Hepatocyte (in vitro differentiated cells): ENCODE results near the gene PRDM16. TPM values are rescaled to one million over a fixed set of nuclear protein-coding genes. Genes with fewer than 3 reads are reported as not detected.

ENCODE experiments used
- DNase-seq: peaks from one replicate; pipeline ENCODE4 v3.0.0-alpha.2; 2016; ENCODE audit warnings: low spot score
- H2AFZ ChIP-seq: fragments of 200-600 bp; sonication (generic); 2 replicates; pipeline ENCODE4 v1.6.0; 2016; ENCODE audit warnings: antibody characterized with exemption, mild to moderate bottlenecking
- H3K27ac ChIP-seq: fragments of 200-600 bp; sonication (generic); 2 replicates; pipeline ENCODE4 v1.5.1; 2016; ENCODE audit warnings: mild to moderate bottlenecking
- H3K27me3 ChIP-seq: fragments of 200-600 bp; sonication (generic); 2 replicates; pipeline ENCODE4 v1.6.1; 2016
- H3K36me3 ChIP-seq: fragments of 200-600 bp; sonication (generic); replicated peaks from 2 replicates; pipeline ENCODE4 v1.5.1; 2016; ENCODE audit warnings: low read depth; ENCODE audit not compliant: insufficient read depth
- H3K4me1 ChIP-seq: fragments of 200-600 bp; sonication (generic); 2 replicates; pipeline ENCODE4 v1.5.1; 2016; ENCODE audit warnings: mild to moderate bottlenecking, moderate library complexity; ENCODE audit not compliant: insufficient read depth
- H3K4me2 ChIP-seq: fragments of 200-600 bp; sonication (generic); 2 replicates; pipeline ENCODE4 v1.6.0; 2016
- H3K4me3 ChIP-seq: fragments of 200-600 bp; sonication (generic); 2 replicates; pipeline ENCODE4 v1.5.1; 2016; ENCODE audit warnings: mild to moderate bottlenecking
- H3K79me2 ChIP-seq: fragments of 200-600 bp; sonication (generic); 2 replicates; pipeline ENCODE4 v1.6.0; 2017; ENCODE audit warnings: mild to moderate bottlenecking
- H3K9me2 ChIP-seq: fragments of 200-600 bp; sonication (generic); replicated peaks from 2 replicates; pipeline ENCODE4 v1.6.0; 2017; ENCODE audit warnings: mild to moderate bottlenecking; ENCODE audit not compliant: insufficient read depth
- H3K9me3 ChIP-seq: fragments of 200-600 bp; sonication (generic); 2 replicates; pipeline ENCODE4 v1.5.1; 2016; ENCODE audit warnings: low read depth, mild to moderate bottlenecking
- H4K20me1 ChIP-seq: fragments of 200-600 bp; sonication (generic); 2 replicates; pipeline ENCODE4 v1.6.0; 2016; ENCODE audit warnings: mild to moderate bottlenecking; ENCODE audit not compliant: insufficient read depth, poor library complexity, severe bottlenecking
- CTCF ChIP-seq: fragments of 200-600 bp; sonication (generic); IDR thresholded peaks from 2 replicates; pipeline ENCODE4 v1.5.1; 2016; ENCODE audit warnings: antibody characterized with exemption, mild to moderate bottlenecking; ENCODE audit not compliant: poor library complexity
- EZH2 ChIP-seq: fragments of 200-600 bp; sonication (generic); IDR thresholded peaks from 2 replicates; pipeline ENCODE4 v1.6.1; 2016; ENCODE audit warnings: antibody characterized with exemption, mild to moderate bottlenecking, borderline replicate concordance
- EZH2phosphoT487 ChIP-seq: fragments of 200-600 bp; sonication (generic); IDR thresholded peaks from one replicate; pipeline ENCODE4 v1.6.1; 2018; ENCODE audit warnings: antibody characterized with exemption, mild to moderate bottlenecking, low read depth, moderate library complexity; ENCODE audit not compliant: unreplicated experiment, severe bottlenecking
- WGBS: methylation state at CpG from one replicate; pipeline ENCODE4 v1.1.6; 2016; ENCODE audit warnings: low lambda C conversion rate; ENCODE audit errors: missing lambda C conversion rate; 5-methylcytosine and 5-hydroxymethylcytosine counted together
- polyA plus RNA-seq: library from polyadenylated mRNA; unstranded; fragments of >200 nt; fragmentation: Nextera tagmentation; extraction: Ambion mirVana; gene quantifications from 2 replicates; pipeline ENCODE4 v1.2.1, GENCODE V29; 2016
- total RNA-seq: library from RNA; depleted of rRNA; stranded (reverse); fragments of >200 nt; gene quantifications from 2 replicates; pipeline ENCODE4 v1.2.3, GENCODE V29; 2014

Gene PRDM16
- total and polyA plus RNA-seq, 2 experiments from 2014 or later = 8.1 to 9.9 TPM

GRCh38 chr1:3393987-3394920, 325.3 kb downstream of the PRDM16 start:
- peaks cover 21% of the 10 kb centered on the region for H3K27me3 ChIP-seq
- H3K79me2 ChIP-seq = no peaks in the 10 kb centered on the region
- no peak for DNase-seq
- no peaks in the 10 kb centered on the region for H3K9me3 ChIP-seq
- peak overlapping the region; percentile 65 for H3K27ac ChIP-seq
- TF ChIP-seq EZH2phosphoT487 (no peak), CTCF (no peak), EZH2 (peak; percentile 39)
- 56% methylated on average over 17 of the region's 59 CpGs for WGBS
- H3K9me2 ChIP-seq = no peaks in the 10 kb centered on the region
- H3K4me2 ChIP-seq = peak overlapping the region; percentile 93
- peak overlapping the region; percentile 8 for H2AFZ ChIP-seq
- H3K36me3 ChIP-seq = no peaks in the 10 kb centered on the region
- no peak overlapping the region for H3K4me3 ChIP-seq
- H3K4me1 ChIP-seq = peaks cover 27% of the 10 kb centered on the region
- no peaks in the 10 kb centered on the region for H4K20me1 ChIP-seq

DNA sequence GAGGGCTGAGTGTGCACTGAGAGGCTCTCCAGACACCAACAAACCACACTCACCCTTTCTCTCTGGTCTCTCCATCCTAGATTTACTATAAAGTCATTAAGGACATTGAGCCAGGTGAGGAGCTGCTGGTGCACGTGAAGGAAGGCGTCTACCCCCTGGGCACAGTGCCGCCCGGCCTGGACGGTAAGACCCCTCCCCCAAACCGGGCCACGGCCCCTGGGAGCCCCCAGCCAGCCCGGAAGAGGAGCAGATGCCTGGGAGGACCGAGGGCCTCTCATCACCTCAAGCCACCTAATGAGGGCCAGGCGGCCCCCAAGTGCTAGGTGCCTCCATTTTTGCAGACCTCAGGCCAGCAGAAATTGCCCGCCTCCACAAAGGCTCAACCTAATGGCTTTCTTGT, 327.4 kb downstream of the PRDM16 start:
- Histone ChIP-seq H3K27me3 (peaks cover 16% of the 10 kb centered on the region), H3K4me2 (no peak overlapping the region)

DNA sequence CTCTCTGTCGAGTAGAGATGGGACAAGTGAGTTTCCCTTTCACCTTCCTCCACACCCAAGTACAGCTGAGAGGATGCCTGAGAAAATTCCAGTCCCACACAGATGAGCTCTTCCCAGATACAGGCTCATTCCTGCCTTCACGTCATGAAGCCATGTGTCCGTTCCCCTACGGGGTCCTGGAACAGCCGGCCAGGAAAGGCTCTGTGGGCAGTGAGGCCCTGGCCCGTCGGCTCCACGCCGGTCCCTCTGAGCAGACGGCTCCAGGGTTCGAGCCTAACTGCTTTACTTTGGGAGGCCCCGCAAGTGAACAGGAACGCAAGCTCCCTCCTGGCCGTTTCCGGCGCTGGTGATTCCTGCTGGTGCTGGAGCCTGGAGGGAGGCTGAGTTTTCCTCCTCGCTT, 328.3 kb downstream of the PRDM16 start:
- H3K36me3 ChIP-seq = no peaks in the 10 kb centered on the region
- no peaks in the 10 kb centered on the region for H4K20me1 ChIP-seq
- no peak overlapping the region for H3K4me3 ChIP-seq
- H3K9me2 ChIP-seq = no peaks in the 10 kb centered on the region
- no peak overlapping the region for H3K4me2 ChIP-seq
- 67% methylated on average over 17 of the region's 17 CpGs for WGBS
- no peak for DNase-seq
- H3K27me3 ChIP-seq = peaks cover 7% of the 10 kb centered on the region
- TF ChIP-seq EZH2 = no peak
- TF ChIP-seq CTCF = no peak
- TF ChIP-seq EZH2phosphoT487 = no peak
- no peaks in the 10 kb centered on the region for H3K79me2 ChIP-seq
- peaks cover 26% of the 10 kb centered on the region for H3K4me1 ChIP-seq
- H3K27ac ChIP-seq = no peak overlapping the region
- no peak overlapping the region for H2AFZ ChIP-seq
- H3K9me3 ChIP-seq = no peaks in the 10 kb centered on the region

More for the DNA sequence above, 327.4 kb downstream of the PRDM16 start:
- no peak overlapping the region for H2AFZ ChIP-seq
- no peaks in the 10 kb centered on the region for H3K79me2 ChIP-seq
- WGBS = 91% methylated on average over 11 of the region's 11 CpGs
- no peaks in the 10 kb centered on the region for H3K9me2 ChIP-seq
- DNase-seq = no peak
- no peaks in the 10 kb centered on the region for H3K9me3 ChIP-seq
- no peaks in the 10 kb centered on the region for H3K36me3 ChIP-seq
- TF ChIP-seq EZH2 = no peak
- no peak for TF ChIP-seq CTCF
- TF ChIP-seq EZH2phosphoT487 = no peak
- H4K20me1 ChIP-seq = no peaks in the 10 kb centered on the region
- no peak overlapping the region for H3K27ac ChIP-seq
- no peak overlapping the region for H3K4me3 ChIP-seq
- peaks cover 25% of the 10 kb centered on the region for H3K4me1 ChIP-seq
